GM21576 (cell line): ENCODE results near the gene DLAT.
"Not testable (repeated sequence)": the region's sequence is repeated elsewhere in the genome, so short reads cannot be mapped to it uniquely, and the experiment has no call there.

Source experiments
- ATAC-seq: cut with Tn5 transposase; IDR thresholded peaks from one replicate; pipeline ENCODE4 v1.9.1; 2021; ENCODE audit warnings: mild to moderate bottlenecking, moderate library complexity; ENCODE audit not compliant: unreplicated experiment

The DLAT gene

DNA sequence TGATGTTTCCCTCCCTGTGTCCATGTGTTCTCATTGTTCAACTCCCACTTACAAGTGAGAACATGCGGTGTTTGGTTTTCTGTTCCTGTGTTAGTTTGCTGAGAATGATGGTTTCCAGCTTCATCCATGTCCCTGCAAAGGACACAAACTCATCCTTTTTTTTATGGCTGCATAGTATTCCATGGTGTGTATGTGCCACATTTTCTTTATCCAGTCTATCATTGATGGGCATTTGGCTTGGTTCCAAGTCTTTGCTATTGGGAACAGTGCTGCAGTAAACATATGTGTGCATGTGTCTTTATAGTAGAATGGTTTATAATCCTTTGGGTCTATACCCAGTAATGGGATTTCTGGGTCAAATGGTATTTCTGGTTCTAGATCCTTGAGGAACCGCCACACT lies 21.4 kb downstream of the DLAT start:
- not testable (repeated sequence) for ATAC-seq

DNA sequence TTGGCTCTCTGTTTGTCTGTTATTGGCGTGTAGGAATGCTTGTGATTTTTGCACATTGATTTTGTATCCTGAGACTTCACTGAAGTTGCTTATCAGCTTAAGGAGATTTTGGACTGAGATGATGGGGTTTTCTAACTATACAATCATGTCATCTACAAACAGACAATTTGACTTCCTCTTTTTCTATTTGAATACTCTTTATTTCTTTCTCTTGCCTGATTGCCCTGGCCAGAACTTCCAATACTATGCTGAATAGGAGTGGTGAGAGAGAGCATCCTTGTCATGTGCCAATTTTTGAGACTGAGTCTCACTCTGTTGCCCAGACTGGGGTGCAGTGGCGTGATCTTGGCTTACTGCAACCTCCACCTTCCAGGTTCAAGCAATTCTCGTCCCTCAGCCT lies 23.0 kb downstream of the DLAT start:
- not testable (repeated sequence) for ATAC-seq

DNA sequence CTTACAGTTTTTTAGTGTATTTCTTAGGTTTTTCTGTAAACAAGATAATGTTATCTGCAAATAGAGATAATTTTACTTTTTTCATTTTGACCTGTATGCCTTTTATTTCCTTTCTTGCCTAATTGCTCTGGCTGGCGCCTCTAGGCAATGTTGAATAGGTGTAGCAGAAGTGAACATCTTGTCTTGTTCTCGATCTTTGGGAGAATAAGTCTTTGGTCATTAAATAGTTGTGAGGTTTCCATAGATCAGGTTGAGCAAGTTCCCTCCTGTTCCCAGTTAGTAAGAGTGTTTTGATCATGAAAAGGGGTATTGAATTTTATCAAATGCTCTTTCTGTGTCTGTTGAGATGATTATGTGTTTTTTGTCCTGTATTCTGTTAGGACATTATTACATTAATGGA lies 24.6 kb downstream of the DLAT start:
- no peak for ATAC-seq

DNA sequence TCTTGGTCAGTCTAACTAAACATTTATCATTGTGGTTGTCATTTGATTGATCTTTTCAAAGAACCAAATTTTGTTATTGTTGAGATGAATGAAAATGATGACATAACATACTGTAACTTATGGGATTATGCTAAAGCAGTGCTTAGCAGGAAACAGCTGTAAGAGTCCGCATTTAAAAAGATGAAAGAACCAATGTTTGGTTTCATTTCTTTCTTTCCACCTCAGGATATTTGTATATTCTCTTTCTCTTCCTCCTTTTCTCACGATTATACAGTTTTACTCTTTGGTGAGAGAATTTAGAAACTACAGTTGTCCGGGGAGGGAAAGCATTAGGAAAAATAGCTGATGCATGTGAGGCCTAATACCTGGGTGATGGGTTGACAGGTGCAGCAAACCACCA lies 25.5 kb downstream of the DLAT start:
- ATAC-seq = peak; percentile 89

DNA sequence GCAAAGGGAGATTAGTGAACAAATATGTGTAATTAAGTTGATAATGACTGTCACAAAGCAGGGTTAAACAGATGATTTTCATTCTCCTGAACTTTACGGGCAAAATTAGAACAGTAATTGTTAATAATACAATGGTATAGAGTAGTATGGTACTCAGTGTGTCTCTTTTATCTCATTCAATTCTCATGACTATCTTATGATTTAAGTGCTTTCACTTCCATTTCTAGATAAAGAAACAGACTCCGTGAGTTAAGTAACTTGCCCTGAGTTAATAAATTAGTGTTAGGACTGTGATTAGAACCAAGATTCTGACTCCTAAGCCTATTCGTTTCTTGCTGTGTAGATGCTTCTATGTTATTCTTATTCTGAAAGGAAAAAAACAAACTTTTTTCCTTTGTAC lies 26.6 kb downstream of the DLAT start:
- ATAC-seq = no peak

DNA sequence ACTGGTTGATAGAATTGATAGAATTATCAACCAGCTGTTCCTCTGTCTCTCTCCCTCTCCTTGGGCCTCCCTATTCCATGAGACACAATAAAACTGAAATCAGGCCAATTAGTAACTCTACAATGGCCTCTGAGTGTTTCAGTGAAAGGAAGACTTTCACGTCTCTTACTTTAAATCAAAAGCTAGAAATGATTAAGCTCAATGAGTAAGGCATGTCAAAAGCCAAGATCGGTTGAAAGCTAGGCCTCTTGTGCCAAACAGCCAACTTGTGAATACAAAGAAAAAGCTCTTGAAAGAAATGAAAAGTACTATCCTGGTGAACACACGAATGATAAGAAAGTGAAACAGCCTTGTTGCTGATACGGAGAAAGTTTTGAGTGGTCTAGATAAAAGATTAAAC lies 32.0 kb downstream of the DLAT start:
- no peak for ATAC-seq

DNA sequence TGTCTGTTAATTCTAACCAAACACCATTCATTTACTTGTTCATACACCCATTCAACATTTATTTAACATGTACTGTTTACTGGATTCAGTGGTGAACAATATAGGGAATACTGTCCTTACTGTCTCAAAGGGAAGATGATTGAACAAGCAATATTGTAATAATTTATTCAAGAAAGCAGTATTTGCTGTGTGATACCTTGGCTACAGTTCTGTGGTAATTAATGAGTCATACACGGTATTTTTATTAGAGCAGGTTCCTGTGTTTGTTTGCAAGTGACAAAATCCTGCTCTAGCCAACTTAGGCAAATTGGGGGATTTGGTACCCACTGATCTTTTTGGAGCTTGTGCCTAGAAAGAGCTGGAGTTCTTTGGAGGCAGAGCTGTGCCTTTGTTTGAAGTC lies 32.9 kb downstream of the DLAT start:
- ATAC-seq = no peak

DNA sequence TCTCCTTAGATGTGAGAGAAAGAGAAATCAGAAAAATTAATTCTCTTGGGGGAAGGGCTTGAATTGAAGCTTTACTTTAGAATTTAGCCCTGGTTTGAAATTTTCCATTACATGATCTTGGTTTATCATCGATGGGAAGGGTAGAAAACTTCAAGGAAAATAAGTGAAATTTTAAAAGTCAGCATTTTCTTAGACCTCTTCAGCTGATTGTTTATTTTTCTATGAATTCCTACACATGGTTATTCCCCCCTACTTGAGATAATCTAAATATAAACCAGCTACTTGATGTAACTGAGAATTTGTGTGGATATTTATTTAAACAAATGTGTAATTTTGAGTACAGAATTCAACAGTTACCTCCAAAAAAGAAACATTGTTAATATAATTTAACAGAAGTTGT lies 37.7 kb downstream of the DLAT start:
- no peak for ATAC-seq

DNA sequence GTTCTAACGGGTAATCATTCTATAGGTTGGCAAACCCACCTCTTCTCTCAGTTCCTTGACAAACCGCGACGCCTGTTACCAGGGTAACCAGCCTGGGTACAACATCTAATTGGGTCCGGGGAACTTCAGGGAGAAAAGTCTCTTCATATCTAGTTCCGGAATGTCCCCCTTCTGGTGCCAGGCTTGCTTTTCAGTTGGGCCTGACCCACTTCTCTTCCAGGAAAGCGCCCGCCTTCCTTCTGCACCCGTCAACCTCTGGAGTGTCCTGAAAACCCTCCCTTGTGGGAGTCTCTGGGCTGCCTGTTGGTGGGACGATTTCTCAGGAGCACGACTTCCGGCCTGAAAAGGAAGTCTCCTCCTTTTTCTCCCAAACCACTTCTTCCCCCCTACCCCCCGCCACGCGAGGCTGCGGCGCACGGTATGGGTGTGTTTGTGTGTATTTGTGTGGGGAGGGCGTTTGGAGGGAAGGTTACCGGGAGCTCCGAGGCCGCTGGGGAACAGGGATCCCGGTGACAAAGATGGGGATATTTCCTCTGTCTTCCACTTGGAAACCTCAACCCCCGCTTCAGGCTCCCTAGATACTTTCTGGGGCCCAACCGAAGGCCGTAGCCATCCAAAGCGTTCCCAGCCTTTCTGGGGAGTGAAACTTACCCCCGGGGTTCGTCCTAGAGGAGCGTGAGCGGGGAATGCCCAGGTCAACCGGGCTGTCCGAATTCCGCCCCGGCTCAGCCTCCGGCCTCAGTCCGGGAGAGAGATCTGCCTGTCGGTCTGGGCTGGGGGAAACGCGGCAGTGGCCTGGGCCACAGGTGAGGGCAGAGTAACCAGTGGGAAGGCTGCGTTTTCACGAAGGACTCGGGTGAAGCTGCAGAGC lies 49.0 kb downstream of the DLAT start, which contains the start of the genes NKAPD1 and PIH1D2:
TSS of gene NKAPD1 (plus strand) at position 359 of the 871 bp plus-strand sequence. CDS start 1,276 bp downstream, outside the sequence.
TSS of gene PIH1D2 (minus strand) at position 77 of the 871 bp plus-strand sequence. CDS start 843 bp downstream, outside the sequence.
- ATAC-seq = peak; percentile 77

DNA sequence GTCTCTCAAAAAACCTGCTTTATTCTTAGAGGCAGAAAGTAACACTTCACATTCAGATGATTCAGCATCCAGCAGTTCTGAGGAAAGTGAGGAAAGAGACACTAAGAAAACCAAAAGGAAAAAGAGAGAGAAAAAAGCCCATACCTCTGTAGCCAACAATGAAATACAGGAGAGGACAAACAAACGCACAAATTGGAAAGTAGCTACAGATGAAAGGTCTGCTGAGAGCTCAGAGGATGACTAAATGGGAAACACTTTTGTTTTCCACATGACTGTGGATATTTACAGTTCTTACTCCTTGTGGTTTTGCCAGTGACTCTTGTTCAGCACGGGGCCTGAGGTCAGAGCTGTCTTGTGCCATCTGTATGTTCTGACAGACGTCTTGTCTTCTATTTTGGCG lies 57.5 kb downstream of the DLAT start:
- no peak for ATAC-seq

DNA sequence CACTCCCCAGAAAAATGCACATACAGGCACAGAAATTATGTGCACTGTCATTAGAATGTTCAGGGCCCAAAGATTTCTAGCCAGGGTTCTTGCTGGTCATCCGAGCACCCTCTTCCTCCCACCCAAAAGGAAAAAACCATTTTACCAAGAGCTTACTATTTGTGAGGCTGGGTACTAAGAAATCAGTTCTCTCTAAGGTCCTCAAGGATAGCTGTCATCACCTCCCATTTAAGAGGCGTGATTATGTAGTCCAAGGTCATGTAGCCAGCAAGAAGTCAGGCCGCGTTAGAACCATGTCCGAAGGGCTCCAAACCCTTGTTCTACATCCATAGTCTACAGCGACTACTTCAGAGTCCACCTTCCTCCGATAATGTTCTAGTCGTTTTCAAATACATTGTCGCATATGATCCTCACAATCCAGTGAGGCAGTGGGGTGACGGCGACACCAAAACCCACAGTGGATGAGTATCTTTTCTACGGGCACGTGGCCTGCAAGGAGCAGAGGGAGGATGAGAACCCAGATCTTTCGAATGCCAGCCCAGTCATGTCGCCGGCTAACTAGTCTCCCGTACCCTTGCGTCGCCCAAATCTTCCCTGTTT lies 60.7 kb downstream of the DLAT start:
- peak; percentile 24 for ATAC-seq

DNA sequence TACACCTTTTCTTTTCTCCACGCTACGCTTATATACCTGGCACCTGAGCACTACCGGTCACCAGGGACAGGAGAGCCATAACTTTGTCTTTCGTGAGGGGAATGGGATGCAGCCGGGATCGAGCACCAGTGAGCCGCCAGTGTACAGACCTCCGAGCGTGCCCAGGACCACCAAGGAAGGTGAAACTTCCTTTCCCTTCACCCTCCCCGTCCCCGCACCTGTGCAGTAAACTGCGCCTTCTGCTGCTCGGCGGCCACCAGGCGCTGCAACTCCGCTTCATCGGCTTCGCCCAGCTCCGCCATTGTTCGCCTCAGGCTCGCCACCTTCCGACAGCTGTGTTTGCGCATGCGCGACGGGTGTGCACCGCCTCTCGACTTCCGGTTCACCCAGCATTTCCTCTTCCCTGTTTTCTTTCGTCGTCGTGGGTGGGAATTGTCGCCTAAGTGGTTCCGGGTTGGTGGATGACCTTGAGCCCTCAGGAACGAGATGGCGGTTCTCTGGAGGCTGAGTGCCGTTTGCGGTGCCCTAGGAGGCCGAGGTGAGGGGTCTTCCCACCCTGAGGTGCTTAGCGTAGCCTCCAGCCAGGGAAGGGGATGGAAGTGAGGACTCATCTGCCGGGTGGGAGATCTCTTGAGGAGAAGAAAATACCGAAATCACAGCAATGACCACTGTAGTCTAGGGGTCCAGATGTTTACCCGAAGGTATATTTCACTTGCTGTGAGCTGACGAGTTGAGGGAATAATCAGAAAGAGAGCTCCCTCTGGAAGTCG lies 61.4 kb downstream of the DLAT start, which contains the start of the genes SDHD and TIMM8B:
TSS of gene SDHD (plus strand) at position 452 of the 770 bp plus-strand sequence. CDS start at position 487, 35 bp downstream.
TSS of gene TIMM8B (minus strand) at position 335 of the 770 bp plus-strand sequence. CDS start at position 302, 33 bp downstream.
- peak; percentile 91 for ATAC-seq

DNA sequence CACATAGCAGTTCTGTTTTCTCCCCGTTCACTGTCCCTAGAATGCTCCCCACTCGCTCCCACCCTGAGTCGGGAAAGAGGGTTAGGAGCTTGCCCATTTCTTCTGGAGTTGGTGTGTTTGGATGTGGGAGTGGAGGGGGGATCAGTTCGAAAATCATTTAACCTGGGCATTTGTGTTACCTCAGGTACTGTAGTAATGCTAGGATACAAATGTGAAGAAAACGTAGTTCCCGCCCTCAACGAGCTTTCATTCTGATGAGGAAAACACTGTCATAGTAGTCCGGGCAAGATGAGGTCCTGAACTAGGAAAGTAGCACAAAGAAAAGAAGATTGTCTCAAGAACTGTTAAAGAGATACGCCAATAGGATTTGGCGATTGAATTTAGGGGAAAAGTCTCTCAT lies 62.0 kb downstream of the DLAT start:
- ATAC-seq = no peak

DNA sequence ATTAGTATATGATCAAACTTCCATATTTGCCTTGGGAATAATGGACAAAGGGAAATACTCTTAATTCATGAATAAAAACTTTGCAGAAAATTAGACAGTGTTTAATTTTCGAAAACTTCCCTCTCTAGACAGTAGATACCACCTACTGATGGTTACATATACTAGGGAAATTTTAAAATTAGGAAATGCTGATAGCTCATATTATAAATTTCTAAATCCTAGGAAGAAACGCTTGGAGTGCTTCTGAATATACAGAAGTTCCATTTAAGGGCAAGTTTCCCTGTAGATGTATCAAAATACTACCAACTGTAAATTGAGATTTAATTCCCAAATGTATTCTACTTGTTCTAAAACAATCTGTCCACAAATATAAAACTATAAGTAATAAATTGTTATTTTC lies 70.1 kb downstream of the DLAT start:
- not testable (repeated sequence) for ATAC-seq

DNA sequence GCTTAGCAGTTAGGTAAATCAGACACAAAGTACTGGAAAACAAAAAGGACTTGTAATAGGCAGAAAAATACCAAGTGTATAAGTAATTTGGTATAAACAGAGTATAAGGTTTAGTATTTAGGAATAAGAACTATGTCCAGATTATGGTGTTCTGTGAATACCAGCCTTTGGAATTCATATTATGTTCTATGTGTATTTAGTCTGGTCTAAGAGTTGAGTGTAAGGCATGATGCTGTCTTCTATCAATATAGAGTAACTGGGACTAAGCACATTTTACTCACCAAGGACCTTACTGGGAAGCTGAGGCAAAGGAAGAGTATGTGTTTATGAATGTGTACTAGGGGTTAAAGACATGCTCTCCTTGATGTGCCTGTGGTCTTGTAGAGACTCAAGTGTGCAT lies 71.0 kb downstream of the DLAT start:
- ATAC-seq = no peak

DNA sequence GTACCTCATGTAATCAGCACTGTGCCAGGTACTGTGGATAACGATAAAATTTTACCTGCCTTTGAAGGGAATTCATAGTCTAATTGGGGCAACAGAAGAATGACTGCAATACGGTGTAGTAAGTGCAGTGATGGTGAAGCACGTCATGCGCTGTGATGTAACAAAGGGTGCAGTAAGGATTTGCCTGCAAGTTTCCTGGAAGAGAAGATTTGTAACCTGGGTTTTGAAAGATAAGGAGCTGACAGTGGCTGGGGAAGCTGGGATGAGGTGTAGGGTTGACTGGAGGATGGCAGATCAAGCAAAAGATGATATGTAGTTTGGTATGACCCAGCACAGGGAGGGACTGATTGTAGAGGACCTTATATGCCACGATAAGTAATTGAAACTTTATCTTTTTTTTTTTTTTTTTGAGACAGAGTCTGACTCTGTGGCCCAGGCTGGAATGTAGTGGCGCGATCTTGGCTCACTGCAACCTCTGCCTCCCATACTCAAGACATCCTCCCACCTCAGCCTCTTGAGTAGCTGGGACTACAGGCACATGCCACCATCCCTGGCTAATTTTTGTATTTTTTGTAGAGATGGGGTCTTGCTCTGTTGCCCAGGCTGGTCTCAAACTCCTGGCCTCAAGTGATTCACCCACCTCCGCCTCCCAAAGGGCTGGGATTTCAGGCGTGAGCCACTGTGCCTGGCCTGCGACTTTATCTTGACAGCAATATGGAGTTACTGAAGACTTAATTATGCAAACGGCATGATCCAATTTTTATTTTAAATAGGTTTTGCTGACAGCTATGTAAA lies 72.7 kb downstream of the DLAT start:
- no peak for ATAC-seq

DNA sequence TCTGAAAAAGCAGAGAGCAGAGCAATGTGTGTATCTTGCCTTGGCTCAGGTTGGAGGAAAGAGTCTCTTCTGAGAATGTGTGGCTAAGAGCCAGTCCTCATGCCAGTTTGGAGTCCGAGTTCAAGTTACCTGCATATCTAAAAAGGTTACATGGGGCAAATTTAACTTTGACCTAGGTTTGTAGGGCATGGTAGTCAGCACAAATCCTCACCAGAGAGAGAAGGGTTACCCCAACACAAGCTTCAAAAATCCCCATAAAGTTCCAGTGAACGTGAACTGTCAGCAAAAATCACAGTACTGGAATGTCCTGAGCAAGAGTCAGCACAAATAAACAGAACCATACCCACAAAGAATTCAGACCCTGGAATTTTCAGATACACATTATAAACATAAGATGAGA lies 75.3 kb downstream of the DLAT start:
- ATAC-seq = no peak

DNA sequence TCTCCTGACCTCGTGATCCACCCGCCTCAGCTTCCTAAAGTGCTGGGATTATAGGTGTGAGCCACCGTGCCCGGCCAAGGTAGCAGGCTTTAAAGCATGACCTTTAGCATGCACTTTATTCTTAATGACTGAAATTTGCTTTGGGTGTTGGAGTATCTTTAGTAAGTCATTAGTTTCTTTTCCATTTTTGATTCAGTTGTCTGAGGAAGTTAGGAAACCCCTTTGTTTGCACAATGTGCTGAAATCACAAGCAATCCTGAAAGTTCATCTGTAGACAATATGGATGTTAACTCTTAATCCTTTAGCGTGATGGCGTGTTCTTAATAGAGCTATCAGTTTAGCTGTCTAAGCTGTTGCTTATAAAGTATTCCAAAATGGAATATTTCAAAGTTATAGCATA lies 78.2 kb downstream of the DLAT start:
- ATAC-seq = no peak

DNA sequence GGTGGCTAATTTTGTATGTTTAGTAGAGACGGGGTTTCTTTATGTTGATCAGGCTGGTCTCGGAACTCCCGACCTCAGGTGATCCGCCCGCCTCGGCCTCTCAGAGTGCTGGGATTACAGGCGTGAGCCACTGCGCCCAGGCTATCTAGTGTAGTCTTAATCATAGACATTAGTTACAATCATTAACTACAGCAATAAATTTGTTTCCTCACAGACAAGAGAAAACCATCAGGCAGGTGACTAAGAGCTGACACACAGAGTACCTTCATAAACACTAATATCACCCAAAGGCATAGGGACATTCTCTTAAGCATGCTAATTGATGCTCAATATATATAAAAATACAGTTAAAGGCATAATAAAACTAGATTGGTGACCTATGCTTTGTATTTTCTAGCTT lies 80.9 kb downstream of the DLAT start:
- no peak for ATAC-seq
